HG02970 (cell line): ENCODE measurements around the gene POLRMT.

Source experiments
- ATAC-seq: cut with Tn5 transposase; IDR thresholded peaks from one replicate; pipeline ENCODE4 v1.9.1; 2021; ENCODE audit warnings: mild to moderate bottlenecking, moderate library complexity, moderate number of reproducible peaks; ENCODE audit not compliant: unreplicated experiment, low FRiP score

The POLRMT gene

GRCh38 chr19:648904-649801 lies 15.8 kb upstream of the POLRMT start:
- ATAC-seq = no peak

GRCh38 chr19:648305-648704 lies 15.0 kb upstream of the POLRMT start:
- ATAC-seq = no peak

- ATAC-seq = no peak
These were observed 14.4 kb upstream of the POLRMT start for GRCh38 chr19:647566-648284.

GRCh38 chr19:646779-647565 lies 13.6 kb upstream of the POLRMT start:
- ATAC-seq = no peak

- ATAC-seq = no peak
These were observed 12.8 kb upstream of the POLRMT start for GRCh38 chr19:645912-646778.

- no peak for ATAC-seq
These were observed 11.5 kb upstream of the POLRMT start for GRCh38 chr19:644789-645188.

- no peak for ATAC-seq
These were observed 11.0 kb upstream of the POLRMT start for GRCh38 chr19:644363-644762.

GRCh38 chr19:643736-644135 lies 10.4 kb upstream of the POLRMT start:
- ATAC-seq = no peak

GRCh38 chr19:642767-643727 lies 9.7 kb upstream of the POLRMT start:
- ATAC-seq = no peak

GRCh38 chr19:641702-642101 lies 8.4 kb upstream of the POLRMT start:
- ATAC-seq = no peak

- ATAC-seq = no peak
These were observed 7.4 kb upstream of the POLRMT start for GRCh38 chr19:640606-641189.

- no peak for ATAC-seq
These were observed 6.8 kb upstream of the POLRMT start for GRCh38 chr19:640161-640558.

GRCh38 chr19:639253-640160 lies 6.2 kb upstream of the POLRMT start, which contains the start of gene FGF22:
Gene FGF22 (plus strand): TSS chr19:639879. CDS start chr19:639926, 47 bp downstream.
- peak; percentile 57 for ATAC-seq

GRCh38 chr19:638906-639252 lies 5.5 kb upstream of the POLRMT start:
- ATAC-seq = no peak

GRCh38 chr19:634975-635652 lies 1.8 kb upstream of the POLRMT start:
- no peak for ATAC-seq

GRCh38 chr19:633786-634639 lies 676 bp upstream of the POLRMT start:
- ATAC-seq = no peak
